Fibroblast of skin of right biceps (primary cell): ENCODE results near the gene TMEM131.
A peak's percentile ranks its signal among the peaks of the same experiment; 100 is the strongest.
"Not testable (repeated sequence)": the region's sequence is repeated elsewhere in the genome, so short reads cannot be mapped to it uniquely, and the experiment has no call there.

Experiments used
- DNase-seq: peaks from one replicate; pipeline ENCODE4 v3.0.0-alpha.2; 2013

TMEM131 gene

DNA sequence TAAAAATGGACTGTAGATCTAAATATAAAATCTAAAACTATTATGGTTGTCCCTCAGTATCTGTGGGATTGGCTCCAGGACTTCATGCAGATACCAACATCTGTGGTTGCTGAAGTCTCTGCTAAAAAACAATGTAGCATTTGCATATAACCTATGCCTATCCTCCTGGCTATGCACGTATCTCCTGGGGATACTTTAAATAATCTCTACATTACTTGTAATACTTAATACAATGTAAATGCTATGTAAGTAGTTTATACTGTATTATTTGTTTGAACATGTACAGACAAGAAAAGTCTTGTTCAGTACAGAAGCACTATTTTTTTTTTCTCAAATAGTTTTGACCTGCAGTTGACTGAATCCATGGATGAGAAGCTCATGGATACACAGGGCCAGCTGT lies 147.4 kb downstream of the TMEM131 start:
- no peak for DNase-seq

DNA sequence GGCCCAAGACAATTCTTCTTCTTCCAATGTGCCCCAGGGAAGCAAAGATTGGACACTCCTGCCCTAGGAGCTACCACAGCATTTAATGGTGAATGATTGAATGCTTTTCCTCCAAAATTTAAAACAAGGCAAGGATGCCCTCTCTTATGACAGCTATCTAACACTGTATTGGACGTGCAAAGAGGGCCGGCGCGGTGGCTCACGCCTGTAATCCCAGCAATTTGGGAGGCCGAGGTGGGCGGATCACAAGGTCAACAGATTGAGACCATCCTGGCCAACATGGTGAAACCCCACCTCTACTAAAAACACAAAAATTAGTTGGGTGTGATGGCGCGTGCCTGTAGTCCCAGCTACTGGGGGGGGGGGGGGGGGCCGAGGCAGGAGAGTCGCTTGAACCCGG lies 149.0 kb downstream of the TMEM131 start:
- DNase-seq = not testable (repeated sequence)

DNA sequence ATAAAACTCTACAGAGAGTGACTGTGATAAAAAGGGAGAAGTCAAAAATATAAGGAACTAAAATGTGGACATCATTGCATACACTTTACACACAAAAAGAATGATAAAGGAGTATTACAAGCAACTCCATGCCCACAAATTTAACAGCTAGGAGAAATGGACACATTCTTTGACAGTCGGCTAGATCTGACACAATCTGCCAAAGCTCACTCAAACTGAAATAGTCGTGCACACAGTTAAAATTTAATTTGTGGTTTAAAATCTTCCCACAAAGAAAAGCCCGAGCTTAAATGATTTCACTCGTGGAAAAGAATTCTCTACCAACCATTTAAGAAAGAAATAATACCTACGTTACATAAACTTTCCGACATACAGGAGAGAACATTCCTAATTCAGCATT lies 149.9 kb downstream of the TMEM131 start:
- no peak for DNase-seq

DNA sequence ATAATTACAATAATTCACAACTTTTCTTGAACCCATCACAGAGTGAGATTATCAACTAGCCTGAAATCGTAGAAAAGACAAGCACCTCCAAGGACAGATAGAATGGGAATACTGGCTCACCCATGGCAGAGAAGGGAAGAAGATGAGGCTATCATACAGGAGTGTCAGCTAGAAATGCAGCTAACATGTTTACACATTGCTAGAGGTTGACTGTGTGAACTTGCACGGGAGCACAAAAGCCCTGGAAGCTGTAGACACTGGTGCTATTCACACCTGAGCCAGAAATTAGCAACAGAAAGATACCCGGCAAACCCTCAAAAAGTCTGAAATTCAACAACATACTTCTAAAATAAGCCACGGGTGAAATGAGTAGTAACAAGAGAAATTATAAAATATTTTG lies 150.6 kb downstream of the TMEM131 start:
- no peak for DNase-seq

DNA sequence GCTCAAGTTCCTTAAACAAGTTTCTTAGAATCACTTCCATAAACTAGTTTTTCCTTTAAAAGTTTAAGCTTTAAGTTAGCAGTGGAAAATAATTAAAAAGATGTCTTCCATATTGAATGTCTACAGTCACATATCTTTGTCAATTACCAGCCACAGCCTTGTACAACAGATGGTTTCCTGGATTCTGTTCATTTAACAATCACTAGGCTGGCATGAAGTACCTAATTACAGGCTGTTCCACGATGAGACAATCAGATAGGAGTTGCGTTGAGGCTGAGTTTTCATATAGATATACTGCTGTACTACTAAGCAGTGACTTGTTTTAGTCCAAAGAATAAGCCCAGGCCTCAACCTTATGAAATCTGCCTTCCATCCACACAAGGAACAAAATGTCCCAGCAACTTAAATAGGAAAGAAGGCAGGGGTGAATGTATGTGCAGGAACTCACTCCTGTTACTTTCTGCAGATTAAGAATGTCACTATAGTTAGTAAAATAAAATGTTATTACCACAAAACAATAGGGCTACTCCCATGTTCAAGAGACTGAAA lies 151.4 kb downstream of the TMEM131 start:
- no peak for DNase-seq

DNA sequence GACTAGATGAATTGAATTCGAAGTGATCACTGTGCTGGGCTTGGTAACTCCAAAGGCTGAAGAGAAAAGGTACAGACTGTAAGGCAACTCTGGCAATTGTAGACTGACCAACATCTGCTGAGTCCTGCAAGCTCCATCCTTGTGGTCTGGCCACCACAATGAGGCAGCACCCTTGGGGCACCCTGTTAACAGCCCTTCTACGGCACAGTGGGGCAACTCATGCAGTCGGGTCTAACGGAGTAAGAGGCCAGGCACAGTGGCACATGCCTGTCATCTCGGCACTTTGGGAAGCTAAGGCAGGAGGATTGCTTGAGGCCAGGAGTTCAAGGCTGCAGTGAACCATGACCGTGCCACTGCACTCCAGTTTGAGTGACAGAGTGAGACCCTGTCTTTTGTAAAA lies 155.6 kb downstream of the TMEM131 start:
- no peak for DNase-seq

DNA sequence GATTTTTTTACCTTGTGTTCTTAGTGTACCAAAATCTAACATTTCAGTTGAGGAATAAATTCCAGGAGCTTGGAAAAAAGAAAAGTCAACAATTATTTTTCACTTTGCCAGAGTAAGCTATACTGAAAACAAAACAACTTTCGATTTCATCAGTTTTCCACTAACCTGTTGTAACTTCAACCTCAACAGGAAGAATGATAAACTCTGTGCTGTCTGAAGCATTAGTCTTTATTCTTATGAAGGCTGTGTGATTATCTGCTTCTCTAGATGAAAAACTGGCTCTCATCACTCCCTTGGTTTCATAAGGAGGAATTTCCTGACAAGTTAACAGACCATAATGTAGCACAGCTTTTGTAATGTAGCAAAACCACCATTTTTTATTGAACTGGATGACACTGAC lies 161.1 kb downstream of the TMEM131 start:
- DNase-seq = peak; percentile 25

DNA sequence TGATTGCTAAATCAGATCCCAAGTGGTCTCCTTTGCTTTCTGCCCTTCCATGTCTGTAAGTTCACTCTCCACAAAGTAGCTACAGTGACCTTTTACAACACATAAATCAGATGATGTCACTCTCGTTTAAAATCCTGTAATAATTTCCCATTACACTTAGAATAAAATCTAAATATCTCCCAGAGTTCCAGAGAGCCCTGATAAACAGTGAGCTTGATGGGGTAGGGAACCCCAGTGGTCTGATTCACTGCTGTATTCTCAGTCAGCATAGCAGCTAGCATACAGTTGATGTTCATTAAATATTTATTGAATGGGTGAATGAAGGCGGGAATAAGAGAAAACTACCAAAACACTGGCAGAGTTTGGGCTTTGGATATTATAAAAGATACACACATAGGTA lies 164.6 kb downstream of the TMEM131 start:
- DNase-seq = no peak

DNA sequence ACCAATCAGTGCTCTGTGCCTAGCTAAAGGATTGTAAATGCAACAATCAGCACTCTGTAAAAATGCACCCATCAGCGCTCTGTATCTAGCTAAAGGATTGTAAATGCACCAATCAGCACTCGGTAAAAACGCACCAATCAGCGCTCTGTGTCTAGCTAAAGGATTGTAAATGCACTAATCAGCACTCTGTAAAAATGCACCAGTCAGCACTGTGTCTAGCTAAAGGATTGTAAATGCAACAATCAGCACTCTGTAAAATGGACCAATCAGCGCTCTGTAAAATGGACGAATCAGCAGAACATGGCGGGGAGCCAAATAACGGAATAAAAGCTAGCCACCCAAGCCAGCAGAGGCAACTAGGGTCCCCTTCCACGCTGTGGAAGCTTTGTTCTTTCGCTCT lies 166.5 kb downstream of the TMEM131 start:
- not testable (repeated sequence) for DNase-seq

DNA sequence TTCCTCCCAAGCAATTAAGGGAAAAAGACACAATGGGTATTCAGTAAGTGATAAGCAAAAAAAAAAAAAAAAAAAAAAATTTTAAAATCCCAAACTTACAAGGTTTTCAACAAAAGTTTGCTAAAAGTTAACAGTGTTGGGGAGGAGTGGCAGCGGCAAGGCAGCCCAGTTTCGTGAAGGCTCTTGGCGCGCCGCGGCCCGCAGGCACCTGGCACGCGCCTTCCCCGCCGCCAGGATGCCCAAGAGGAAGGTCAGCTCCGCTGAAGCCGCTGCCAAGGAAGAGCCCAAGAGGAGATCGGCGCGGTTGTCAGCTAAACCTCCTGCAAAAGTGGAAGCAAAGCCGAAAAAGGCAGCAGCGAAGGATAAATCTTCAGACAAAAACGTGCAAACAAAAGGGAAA lies 168.7 kb downstream of the TMEM131 start:
- DNase-seq = not testable (repeated sequence)

DNA sequence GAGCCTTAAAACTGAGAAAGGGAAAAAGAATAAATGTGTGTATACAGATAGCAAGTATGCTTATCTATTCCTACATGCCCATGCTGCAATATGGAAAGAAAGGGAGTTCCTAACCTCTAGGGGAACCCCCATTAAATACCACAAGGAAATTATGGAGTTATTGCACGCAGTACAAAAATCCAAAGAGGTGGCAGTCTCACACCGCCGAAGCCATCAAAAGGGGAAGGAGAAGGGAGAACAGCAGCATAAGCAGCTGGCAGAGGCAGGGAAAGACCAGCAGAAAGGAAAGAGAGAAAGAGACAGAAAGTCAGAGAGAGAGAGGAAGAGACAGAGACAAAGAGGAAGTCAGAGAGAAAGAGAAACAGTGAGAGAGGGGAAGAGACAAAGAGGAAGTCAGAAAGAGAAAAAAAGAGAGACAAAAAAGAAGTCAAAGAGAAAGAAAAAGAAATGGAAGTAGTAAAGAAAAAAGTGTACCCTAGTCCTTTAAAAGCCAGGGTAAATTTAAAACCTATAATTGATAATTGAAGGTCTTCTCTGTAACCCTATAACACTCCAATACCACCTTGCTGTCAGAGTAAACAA lies 169.4 kb downstream of the TMEM131 start:
- DNase-seq = not testable (repeated sequence)

DNA sequence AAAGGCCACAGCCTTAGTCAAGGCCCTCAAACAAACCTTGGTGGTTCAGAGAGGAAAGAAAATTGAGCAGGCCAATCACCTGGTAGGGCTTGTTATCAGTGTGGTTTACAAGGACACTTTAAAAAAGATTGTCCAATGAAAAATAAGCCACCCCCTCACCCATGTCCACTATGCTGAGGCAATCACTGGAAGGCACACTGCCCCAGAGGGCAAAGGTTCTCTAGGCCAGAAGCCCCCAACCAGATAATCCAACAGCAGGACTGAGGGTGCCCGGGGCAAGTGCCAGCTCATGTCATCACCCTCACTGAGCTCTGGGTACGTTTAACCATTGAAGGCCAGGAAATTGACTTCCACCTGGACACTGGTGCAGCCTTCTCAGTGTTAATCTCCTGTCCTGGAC lies 171.7 kb downstream of the TMEM131 start:
- DNase-seq = not testable (repeated sequence)

DNA sequence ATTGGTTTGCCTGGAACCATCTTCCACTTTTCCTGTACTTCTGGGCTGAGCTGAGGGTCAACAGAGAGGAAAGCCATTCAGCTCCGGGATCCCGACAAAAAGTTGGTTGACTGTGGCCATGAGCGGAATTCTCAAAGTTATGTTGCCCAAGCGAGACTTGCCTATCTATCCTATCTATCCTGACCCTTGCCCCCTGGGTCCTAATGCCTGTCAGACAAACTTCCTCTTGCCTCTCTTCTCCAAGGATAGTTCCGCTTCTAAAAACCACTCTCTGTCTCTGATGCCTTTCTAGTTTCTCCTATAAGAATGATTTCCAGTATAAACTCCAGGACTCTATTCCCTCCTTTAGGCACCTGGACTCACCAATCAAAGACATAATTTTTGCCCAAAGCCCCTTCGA lies 173.9 kb downstream of the TMEM131 start:
- DNase-seq = not testable (repeated sequence)

DNA sequence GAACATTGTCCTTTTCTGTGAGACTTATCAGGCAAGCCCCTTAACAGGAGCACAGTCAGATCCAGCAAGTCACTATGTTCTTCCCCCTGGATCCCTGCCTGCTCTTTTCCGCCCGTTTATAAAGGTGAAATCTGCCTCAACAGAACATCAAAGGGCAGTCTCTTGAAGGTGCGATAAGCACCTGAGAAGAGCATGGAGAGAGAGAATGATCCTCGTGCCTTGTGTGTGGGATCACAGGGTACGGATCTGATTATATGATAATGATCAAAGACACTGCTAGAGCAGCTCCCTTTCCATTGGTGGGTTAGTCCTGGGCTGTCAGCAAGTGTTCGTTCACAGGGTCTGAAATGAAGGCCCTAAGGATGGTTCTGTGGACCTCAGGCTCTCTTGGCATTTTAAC lies 176.0 kb downstream of the TMEM131 start:
- DNase-seq = no peak

DNA sequence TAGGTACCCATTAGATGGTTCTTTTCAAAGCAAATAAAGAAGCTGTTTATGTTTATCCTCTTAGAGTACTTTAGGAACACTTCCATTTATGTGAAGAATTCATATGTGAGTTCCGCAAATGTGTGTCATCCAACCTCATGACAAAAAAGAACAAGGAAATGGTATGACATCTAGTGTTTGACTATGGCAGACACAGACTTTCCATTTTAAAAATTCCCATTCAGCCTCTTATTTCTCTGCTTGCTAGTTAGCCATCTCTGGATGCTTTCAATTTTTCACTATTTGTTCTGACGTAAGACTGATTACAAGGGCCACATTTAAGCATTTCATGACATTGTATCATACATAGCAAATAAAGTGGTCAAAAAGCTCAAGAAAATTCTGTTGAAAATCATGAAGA lies 179.3 kb downstream of the TMEM131 start:
- DNase-seq = peak; percentile 5

DNA sequence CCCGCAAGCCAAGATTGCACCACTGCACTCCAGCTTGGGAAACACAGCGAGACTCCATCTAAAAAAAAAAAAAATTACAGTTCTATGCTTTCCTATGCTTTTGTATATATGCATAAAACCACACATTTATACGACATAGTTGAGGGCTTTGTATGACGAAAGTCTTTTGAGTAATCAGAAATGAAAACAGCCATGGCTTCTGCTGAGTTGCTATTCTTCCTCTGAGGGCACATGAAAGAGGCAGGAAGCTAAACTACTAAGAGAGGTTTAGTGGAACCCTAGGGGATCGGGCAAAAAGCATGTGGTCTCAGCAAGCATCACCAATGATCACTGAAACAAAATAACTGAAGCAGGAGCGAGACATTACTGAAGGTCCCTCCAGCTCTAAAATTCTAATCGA lies 182.8 kb downstream of the TMEM131 start:
- DNase-seq = no peak

DNA sequence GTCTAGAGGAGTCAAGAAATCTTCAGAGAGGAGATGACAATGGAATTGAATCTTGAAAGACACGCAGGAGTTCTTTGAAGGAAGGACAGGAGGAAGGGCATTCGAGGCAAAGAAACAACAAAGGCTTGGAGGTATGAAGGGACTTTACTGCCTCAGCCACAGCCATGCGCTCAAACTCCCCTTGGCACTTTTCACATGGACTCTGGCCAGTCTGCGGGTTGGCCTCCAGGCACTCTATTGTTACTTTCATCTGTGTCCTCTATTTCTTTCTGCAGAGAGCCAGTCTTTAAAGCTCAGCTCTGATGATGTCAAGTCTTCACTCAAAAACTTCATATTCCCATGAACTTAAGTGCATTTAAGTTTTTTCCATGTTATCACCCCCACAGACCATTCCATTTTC lies 186.9 kb downstream of the TMEM131 start:
- no peak for DNase-seq

DNA sequence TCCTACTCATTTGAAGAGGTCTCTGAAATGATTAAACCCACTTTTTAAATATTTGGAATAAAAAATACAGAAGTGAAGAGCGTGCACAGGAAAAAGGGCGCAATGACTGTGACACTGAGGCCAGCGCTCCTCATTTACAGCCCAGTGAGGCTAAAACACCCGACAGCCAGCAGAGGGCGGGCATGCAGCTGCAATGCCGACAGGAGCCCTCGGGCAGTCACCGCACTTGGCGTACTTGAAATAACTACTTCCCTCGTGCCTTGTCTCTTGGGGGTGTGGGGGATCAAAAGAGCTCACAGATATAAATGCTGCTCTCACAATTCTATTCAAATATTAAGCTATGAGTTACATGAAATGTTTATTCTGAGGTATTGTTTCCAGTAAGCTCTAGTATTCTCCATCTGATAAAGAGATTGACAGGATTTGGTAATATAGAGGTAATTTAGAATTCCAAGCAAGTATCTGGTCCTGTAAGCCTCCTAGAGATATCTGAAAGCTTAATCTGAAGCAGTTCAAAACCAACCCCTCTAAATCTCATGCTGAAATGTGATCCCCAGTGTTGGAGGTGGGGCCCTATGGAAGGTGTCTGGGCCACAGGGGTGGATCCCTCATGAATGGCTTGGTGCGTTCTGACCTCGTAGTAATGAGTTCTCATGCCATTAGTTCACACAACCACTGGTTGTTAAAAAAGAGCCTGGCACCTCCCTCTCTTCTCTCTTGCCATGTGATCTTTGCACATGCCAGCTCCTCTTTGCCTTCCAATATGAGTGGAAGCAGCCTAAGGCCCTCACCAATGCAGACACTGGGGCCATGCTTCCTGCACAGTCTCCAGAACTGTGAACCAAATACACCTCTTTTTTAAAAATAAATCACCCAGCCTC lies 188.8 kb downstream of the TMEM131 start:
- peak; percentile 64 for DNase-seq

DNA sequence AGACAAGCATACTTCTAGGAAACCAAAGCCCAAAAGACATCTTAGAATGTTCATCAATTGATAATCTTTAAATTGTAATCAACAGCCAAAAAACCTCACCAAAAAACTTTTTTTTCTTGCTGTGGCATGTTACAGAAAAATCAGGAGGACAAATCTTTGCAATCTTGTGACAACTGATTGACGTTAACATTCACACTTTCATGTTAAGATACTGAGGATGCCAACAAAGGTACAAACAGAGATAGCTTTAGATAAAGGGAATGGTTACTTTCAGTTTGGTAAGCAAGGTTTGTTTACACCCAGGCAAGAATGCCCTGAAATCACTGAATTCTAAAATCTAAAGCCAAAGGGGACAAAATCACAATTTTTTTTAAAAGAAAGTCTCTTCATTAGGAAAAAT lies 190.0 kb downstream of the TMEM131 start:
- DNase-seq = no peak

DNA sequence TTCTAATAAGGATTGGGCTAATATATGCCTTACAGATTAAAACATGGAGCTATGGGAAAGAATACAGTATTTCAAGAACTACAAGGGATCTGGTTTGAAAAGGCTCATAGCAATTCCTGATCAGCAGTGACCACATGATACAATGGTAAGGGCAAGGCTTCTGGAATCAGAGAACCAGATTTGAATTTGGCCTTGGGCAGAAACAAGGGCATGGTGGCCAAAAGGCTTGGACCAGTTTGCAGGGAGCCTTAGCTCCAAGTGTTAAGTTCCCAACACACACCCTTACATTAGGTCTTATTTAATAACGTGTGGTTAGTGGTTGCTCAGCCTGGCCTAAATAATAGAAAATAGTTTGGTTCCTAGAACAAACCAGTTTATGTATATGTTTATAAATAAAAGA lies 194.7 kb downstream of the TMEM131 start:
- no peak for DNase-seq

DNA sequence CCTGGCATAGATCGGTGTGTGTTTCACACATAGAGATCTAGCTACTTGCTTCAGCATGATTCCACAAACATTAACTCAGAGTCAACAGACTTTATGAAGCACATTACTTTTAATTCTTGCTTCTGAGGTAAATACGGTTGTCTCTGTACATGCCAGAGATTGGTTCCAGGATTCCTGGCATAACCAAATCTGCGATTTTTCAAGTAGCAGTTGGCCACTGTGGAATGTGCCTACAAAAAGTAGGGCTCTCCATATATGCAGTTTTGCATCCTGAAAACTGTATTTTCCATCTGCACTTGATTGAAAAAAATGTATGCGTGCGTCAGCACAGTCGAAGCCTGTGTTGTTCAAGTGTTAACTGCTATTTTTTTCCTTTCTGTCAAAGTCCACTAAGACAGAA lies 197.3 kb downstream of the TMEM131 start:
- DNase-seq = peak; percentile 36

DNA sequence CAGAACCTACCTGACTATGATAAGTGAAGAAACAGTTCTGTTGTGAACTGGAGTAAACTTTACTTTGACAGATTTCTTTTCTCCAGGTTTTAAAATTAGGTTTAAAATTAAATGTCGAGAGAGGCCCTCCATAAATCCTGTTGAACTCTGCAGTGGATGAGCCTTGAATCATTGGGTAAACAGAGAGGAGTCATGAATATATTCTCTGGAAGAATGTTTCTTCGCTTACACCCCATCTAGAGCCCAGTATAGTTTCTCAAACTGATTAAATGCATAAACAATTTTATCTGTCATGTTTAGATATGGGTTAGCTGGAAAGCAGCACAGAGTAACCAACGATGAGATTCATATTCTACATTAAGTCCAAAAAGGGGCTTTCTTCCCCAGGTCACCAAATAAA lies 198.4 kb downstream of the TMEM131 start:
- DNase-seq = no peak

DNA sequence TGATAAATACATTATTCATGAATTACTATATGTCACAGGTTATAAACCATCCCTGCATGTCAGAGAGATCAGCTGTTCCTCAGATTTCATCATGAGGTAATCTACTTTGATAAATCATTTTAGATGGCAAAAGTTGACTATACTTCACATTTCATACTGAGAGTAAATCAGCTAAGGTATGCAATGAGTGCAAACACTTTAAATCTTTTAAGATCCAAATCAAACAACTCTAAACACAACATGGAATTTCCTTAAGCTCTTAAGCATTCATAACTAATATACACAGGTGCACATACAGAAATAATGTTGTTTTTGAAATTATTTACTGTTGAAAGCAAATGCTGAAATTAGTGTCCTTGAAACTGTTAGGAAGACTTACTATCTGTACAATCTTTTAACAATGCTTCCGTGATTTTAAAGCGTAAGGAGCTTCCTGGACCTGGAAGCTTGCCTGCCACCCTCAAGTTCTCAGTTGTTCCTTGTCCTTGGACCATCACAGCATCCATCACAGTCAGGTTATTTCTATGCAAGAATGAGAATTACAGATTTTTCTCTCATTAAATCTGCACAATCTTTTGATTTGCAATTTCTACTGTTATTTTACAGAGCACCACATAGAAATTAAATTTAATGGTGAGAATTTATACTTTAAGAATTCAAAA lies 199.2 kb downstream of the TMEM131 start:
- DNase-seq = no peak

DNA sequence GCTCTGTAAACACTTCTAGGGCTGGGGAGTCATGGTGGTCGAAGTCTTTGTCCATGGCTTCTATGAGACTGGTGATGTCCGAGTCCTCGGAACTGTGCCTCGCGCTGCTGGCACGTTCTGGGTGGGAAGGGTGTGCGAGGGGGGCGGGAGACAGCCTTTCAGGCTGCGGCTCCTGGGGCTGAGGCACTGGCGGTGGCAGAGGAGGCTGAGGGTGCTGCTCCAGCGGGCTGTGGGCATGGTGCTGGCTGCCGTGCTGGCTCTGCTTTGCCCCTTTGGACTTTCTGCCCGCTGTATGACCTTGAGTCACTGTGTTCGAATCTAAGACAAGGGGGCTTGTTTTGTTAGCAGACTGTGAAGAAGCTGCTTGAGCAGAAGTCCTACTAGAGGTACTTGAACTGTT lies 203.3 kb downstream of the TMEM131 start:
- DNase-seq = no peak
